ENCODE results near the gene SDE2.
"Not testable (repeated sequence)": the region's sequence is repeated elsewhere in the genome, so short reads cannot be mapped to it uniquely, and the experiment has no call there.

DNA sequence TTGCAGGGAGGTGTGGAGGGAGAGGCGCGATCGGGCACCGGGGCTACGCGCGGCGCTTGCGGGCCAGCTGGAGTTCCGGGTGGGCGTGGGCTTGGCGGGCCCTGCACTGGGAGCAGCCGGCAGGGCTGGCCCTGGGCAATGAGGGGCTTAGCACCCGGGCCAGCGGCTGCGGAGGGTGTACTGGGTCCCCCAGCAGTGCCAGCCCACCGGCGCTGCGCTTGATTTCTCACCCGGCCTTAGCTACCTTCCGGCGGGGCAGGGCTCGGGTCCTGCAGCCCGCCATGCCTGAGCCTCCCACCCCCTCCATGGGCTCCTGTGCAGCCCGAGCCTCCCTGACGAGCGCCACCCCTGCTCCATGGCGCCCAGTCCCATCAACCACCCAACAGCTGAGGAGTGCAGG lies 29.4 kb downstream of the SDE2 start:
- TF ChIP-seq POLR2A (IDR thresholded peaks at IDR 0.05; ENCODE audit: low read length); GATA1 (IDR thresholded peaks at IDR 0.05; ENCODE audit: low read depth, low read length): not testable (repeated sequence)

Data from erythroblast (primary cell).